ENCODE measurements around the gene TSKU.
"Not testable (repeated sequence)": the region's sequence is repeated elsewhere in the genome, so short reads cannot be mapped to it uniquely, and the experiment has no call there.

Gene TSKU

GRCh38 chr11:76803811-76804600 is 20.9 kb downstream of the TSKU start:
- no peak for DNase-seq

GRCh38 chr11:76805206-76805913 is 22.2 kb downstream of the TSKU start:
- no peak for DNase-seq

GRCh38 chr11:76806131-76806530 is 23.0 kb downstream of the TSKU start:
- no peak for DNase-seq

GRCh38 chr11:76806608-76807205 is 23.6 kb downstream of the TSKU start:
- no peak for DNase-seq

- peak; percentile 31 for DNase-seq
Measured at GRCh38 chr11:76807206-76807875, 24.2 kb downstream of the TSKU start.

GRCh38 chr11:76808171-76808570 is 25.0 kb downstream of the TSKU start:
- no peak for DNase-seq

- DNase-seq: no peak
Measured at GRCh38 chr11:76808996-76809395, 25.8 kb downstream of the TSKU start.

- DNase-seq: no peak
Measured at GRCh38 chr11:76810151-76810853, 27.1 kb downstream of the TSKU start.

GRCh38 chr11:76811259-76811658 is 28.1 kb downstream of the TSKU start:
- DNase-seq: no peak

- DNase-seq: no peak
Measured at GRCh38 chr11:76814414-76814813, 31.3 kb downstream of the TSKU start.

- not testable (repeated sequence) for DNase-seq
Measured at GRCh38 chr11:76815678-76816077, 32.5 kb downstream of the TSKU start.

GRCh38 chr11:76820184-76820566 is 37.0 kb downstream of the TSKU start:
- no peak for DNase-seq

- not testable (repeated sequence) for DNase-seq
Measured at GRCh38 chr11:76821396-76821795, 38.2 kb downstream of the TSKU start.

- DNase-seq: no peak
Measured at GRCh38 chr11:76822406-76822805, 39.2 kb downstream of the TSKU start.

GRCh38 chr11:76823481-76824028 is 40.4 kb downstream of the TSKU start:
- DNase-seq: no peak

GRCh38 chr11:76824083-76824939 is 41.2 kb downstream of the TSKU start:
- DNase-seq: no peak

GRCh38 chr11:76824980-76825725 is 42.0 kb downstream of the TSKU start:
- DNase-seq: no peak

GRCh38 chr11:76825726-76826396 is 42.7 kb downstream of the TSKU start:
- no peak for DNase-seq

GRCh38 chr11:76826508-76826907 is 43.4 kb downstream of the TSKU start:
- DNase-seq: not testable (repeated sequence)

- DNase-seq: not testable (repeated sequence)
Measured at GRCh38 chr11:76827005-76827404, 43.8 kb downstream of the TSKU start.
